Activated naive CD8-positive, alpha-beta T cell treated with anti-CD3 and anti-CD28 coated beads, Interleukin-2, amount 50 U/mL, for 24 hours (primary cell): Measurements from ENCODE around the gene DRC7.

Experiments
- ATAC-seq: fragments of 150-1000 bp; cut with Tn5 transposase; one replicate; pipeline ENCODE4 v1.10.0; 2021
- DNase-seq: peaks from one replicate; pipeline ENCODE4 v3.0.0; 2021
- H3K27ac Mint-ChIP-seq: one replicate; pipeline ENCODE4 v1.8.0; 2021; ENCODE audit warnings: mild to moderate bottlenecking, mixed read lengths
- H3K27me3 Mint-ChIP-seq: one replicate; pipeline ENCODE4 v1.8.0; 2021; ENCODE audit warnings: mixed read lengths
- H3K36me3 Mint-ChIP-seq: one replicate; pipeline ENCODE4 v1.8.0; 2021; ENCODE audit warnings: low read depth, mixed read lengths
- H3K4me1 Mint-ChIP-seq: one replicate; pipeline ENCODE4 v1.8.0; 2021; ENCODE audit warnings: mixed read lengths
- H3K4me3 Mint-ChIP-seq: one replicate; pipeline ENCODE4 v1.8.0; 2021; ENCODE audit warnings: mild to moderate bottlenecking, moderate library complexity, mixed read lengths
- H3K9me3 Mint-ChIP-seq: one replicate; pipeline ENCODE4 v1.8.0; 2021; ENCODE audit warnings: mixed read lengths

Gene DRC7

DNA sequence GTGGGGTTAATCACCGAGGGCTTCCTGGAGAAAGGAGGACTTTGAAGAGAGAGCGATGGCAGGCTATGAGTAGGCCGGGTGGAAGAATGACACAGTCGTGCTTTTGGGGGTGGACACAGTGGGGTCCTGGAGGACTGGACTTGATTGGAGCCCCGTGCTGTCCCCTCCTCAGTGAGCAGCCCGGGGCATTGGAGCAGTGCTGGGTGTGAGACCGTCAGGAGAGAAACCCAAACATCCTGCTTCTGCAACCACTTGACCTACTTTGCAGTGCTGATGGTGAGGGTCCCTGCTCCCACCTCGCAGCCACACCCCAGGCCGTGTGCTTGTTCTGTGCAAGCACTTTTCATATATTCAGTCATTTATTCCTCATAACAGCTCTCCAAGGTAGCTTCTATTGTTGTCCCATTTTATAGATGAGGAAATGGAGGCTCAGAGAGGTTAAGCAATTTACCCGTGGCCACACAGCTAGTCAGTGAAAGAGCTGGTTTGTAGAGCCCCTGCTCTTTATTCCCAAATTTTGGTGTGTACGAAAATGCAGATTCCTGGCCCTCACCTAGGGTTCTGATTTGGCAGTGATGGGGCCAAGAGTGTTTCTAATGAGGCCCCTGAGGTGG is 38.2 kb upstream of the DRC7 start:
- Mint-ChIP-seq H3K4me3 (no peak overlapping the region), H3K27me3 (no peaks in the 10 kb centered on the region), H3K27ac (no peak overlapping the region), H3K4me1 (peaks cover 7% of the 10 kb centered on the region), H3K36me3 (no peaks in the 10 kb centered on the region), H3K9me3 (no peaks in the 10 kb centered on the region)
- no peak for ATAC-seq
- no peak for DNase-seq

DNA sequence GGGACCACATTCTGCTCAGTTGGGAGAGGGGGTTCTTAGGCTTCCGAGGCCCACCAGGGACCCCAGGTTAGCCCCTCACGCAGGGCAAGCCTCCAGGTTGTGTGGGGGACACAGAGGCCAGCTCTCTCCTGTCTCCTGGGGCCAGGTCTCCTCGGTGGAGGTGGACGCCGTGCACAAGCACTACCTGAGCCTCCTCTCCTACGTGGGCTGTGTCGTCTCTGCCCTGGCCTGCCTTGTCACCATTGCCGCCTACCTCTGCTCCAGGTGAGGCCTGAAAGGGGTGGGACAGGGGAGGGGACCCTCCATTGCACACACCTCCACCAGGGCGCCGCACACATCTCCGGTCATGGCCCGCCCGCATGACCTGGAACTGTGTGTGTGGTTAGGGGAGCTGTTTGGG is 37.4 kb upstream of the DRC7 start:
- no peak for ATAC-seq
- H3K9me3 Mint-ChIP-seq = no peaks in the 10 kb centered on the region
- H3K27me3 Mint-ChIP-seq = no peaks in the 10 kb centered on the region
- H3K27ac Mint-ChIP-seq = no peak overlapping the region
- no peak for DNase-seq
- no peak overlapping the region for H3K4me3 Mint-ChIP-seq
- H3K4me1 Mint-ChIP-seq = peaks cover 1% of the 10 kb centered on the region
- no peaks in the 10 kb centered on the region for H3K36me3 Mint-ChIP-seq

DNA sequence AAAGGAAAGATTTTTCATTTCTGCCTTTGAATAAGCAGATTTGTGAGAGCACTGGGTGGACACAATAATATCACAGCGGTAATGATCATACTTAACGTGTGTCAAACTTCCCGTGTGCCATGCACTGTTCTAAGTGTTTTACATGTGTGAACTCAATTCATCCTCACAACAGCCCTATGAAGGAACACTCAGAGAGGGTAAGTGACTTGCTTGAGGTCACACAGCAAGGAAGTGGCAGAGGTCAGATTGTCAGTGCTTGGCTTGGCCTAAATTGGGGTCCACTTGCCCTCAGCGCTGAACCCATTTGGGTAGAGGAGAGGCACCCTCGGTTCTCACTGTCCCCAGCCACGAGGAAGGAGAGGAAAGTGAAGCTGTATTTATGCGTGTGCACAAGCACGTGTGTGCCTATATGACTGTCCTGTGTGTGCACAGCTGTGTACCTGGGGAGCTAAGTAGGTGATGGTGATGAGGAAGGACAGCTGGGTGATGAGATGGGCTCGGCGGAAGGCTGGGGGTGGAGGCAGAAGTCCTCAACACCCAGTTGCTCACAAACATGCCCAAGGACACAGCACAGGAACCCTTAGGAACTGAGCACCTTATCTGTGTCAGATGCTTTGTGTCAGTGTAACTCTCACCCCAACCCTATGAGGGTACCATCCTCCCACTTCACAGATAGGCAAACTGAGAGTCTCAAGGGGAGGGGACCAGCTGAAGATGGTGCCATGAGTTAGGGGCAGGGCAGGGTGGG is 36.3 kb upstream of the DRC7 start:
- ATAC-seq = no peak
- Mint-ChIP-seq H3K4me3 (no peak overlapping the region), H3K27ac (no peak overlapping the region), H3K36me3 (no peaks in the 10 kb centered on the region), H3K4me1 (peaks cover 1% of the 10 kb centered on the region), H3K9me3 (no peaks in the 10 kb centered on the region), H3K27me3 (no peaks in the 10 kb centered on the region)
- no peak for DNase-seq

DNA sequence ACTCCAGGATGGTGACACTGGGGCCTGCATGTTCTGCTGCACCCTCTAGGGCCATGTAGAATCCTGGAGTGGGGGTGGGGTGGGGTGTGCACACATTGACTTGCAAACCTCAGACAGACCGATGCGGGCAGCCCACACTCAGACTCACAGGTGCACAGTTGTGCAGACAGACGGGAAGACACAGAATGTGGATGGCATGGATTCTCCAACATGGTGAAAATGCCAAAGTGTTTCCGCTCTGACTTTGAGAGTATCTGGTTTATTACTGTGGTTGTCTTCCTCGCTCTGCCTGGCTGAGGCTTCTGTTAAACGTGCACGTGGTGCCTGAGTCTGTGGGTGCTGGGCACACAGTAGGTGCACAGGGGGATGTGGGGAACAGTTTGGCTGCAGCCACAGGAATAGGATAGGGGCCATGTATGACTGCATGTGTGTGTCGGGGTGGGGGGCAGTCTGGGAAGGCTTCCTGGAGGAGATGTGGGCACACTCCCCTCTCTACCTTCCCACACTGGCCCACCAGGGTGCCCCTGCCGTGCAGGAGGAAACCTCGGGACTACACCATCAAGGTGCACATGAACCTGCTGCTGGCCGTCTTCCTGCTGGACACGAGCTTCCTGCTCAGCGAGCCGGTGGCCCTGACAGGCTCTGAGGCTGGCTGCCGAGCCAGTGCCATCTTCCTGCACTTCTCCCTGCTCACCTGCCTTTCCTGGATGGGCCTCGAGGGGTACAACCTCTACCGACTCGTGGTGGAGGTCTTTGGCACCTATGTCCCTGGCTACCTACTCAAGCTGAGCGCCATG is 35.5 kb upstream of the DRC7 start:
- ATAC-seq (peak; percentile 23), DNase-seq (no peak)
- no peaks in the 10 kb centered on the region for H3K36me3 Mint-ChIP-seq
- H3K27ac Mint-ChIP-seq = no peak overlapping the region
- H3K4me3 Mint-ChIP-seq = no peak overlapping the region
- H3K9me3 Mint-ChIP-seq = no peaks in the 10 kb centered on the region
- H3K4me1 Mint-ChIP-seq = peaks cover 1% of the 10 kb centered on the region
- H3K27me3 Mint-ChIP-seq = no peaks in the 10 kb centered on the region

DNA sequence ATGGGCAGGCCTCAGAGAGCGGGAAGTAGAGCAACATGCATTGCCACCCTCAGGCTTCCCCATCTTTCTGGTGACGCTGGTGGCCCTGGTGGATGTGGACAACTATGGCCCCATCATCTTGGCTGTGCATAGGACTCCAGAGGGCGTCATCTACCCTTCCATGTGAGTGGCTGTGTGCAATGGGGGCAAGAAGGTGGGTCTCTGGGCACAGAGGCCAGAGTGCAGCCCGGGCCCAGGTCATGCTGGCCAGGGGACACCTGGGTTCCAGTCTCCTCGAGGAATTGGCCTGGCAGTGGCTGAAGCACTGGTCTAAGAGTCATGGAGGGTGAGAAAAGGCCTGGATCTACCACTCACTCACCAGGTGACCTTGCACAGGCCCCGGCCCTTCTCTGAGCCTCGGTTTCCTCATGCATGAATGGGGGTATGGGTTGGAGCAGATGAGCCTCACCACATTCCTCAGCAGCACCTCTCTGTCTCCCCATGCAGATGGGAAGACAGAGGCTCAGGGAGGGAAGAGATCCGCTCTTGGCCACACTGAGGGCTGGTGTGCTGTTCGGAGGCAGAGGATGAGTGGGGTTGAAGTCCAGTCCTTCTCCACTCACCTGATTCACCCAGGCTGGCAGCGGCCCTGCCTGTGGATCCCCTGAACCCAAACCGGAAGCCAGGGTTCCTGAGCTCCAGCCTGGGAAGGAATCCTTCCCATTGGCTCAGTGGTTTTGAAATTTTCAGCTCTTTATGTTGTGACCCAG is 33.7 kb upstream of the DRC7 start:
- H3K27me3 Mint-ChIP-seq = no peaks in the 10 kb centered on the region
- no peak overlapping the region for H3K4me3 Mint-ChIP-seq
- H3K4me1 Mint-ChIP-seq = peaks cover 1% of the 10 kb centered on the region
- no peaks in the 10 kb centered on the region for H3K36me3 Mint-ChIP-seq
- H3K27ac Mint-ChIP-seq = no peak overlapping the region
- no peaks in the 10 kb centered on the region for H3K9me3 Mint-ChIP-seq
- ATAC-seq = no peak
- no peak for DNase-seq

DNA sequence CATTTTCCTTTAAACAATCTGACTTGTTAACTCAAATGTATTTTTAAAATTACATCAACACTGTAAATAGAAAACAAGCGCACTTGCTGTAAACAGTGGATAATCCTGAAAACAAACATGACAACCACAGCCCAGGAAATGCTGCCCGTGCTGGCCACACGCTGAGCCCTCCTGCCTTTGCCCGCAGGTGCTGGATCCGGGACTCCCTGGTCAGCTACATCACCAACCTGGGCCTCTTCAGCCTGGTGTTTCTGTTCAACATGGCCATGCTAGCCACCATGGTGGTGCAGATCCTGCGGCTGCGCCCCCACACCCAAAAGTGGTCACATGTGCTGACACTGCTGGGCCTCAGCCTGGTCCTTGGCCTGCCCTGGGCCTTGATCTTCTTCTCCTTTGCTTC is 33.1 kb upstream of the DRC7 start:
- no peak for DNase-seq
- Mint-ChIP-seq H3K4me3 (no peak overlapping the region), H3K4me1 (no peaks in the 10 kb centered on the region), H3K27ac (no peak overlapping the region), H3K27me3 (no peaks in the 10 kb centered on the region), H3K36me3 (no peaks in the 10 kb centered on the region), H3K9me3 (no peaks in the 10 kb centered on the region)
- no peak for ATAC-seq

DNA sequence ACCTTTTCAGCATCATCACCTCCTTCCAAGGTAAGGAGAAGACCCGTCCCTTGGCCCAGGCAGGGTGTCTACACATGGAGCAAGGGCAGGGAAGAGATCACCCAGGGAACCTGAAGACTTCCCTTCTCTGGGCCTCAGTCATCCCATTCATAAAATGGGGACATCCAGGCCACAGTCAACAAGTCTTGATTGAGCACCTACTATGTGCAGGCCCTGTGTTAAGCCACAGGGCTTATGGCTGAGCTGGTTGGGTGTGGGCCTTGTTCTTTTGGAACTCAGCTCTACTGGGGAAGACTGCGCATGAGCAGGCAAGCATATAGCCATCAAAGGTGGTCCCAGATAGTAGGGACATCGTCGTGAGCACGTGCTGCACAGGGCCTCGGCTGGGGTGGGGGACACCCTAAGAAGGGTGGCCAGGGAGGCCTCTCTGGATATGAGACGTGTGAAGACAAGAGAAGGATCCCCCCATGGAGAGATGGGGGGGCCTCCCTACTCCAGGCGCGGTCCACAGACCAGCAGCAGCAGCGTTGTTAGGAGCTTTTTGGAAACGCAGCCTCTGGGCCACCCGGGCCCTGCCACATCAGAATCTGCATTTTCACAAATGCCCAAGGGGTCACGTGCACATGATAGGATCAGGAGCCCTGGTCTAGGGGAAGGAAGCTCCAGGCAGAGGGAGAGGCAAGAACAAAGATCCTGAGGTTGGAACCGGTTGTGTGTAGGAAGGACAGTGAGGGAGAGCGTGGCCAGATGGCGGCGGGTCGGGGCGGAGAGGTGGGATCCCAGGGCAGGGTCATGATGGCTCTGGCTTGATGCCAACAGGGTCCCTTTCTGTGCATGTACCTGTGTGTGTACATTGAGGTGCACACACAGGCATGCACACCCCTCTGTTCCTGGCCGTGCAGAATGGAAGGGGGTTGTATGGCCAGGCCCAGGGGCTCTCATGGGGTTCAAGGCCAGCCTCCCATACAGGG is 32.4 kb upstream of the DRC7 start:
- no peak overlapping the region for H3K4me3 Mint-ChIP-seq
- no peak for DNase-seq
- no peak overlapping the region for H3K27ac Mint-ChIP-seq

DNA sequence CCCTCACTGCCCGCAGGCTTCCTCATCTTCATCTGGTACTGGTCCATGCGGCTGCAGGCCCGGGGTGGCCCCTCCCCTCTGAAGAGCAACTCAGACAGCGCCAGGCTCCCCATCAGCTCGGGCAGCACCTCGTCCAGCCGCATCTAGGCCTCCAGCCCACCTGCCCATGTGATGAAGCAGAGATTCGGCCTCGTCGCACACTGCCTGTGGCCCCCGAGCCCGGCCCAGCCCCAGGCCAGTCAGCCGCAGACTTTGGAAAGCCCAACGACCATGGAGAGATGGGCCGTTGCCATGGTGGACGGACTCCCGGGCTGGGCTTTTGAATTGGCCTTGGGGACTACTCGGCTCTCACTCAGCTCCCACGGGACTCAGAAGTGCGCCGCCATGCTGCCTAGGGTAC is 31.2 kb upstream of the DRC7 start:
- Mint-ChIP-seq H3K27ac (no peak overlapping the region), H3K27me3 (no peaks in the 10 kb centered on the region), H3K36me3 (no peaks in the 10 kb centered on the region), H3K4me3 (no peak overlapping the region), H3K9me3 (no peaks in the 10 kb centered on the region), H3K4me1 (no peaks in the 10 kb centered on the region)
- DNase-seq = no peak
- no peak for ATAC-seq

More for the DNA sequence above, 32.4 kb upstream of the DRC7 start:
- no peaks in the 10 kb centered on the region for H3K27me3 Mint-ChIP-seq
- no peaks in the 10 kb centered on the region for H3K4me1 Mint-ChIP-seq
- H3K9me3 Mint-ChIP-seq = no peaks in the 10 kb centered on the region
- H3K36me3 Mint-ChIP-seq = no peaks in the 10 kb centered on the region
- no peak for ATAC-seq

DNA sequence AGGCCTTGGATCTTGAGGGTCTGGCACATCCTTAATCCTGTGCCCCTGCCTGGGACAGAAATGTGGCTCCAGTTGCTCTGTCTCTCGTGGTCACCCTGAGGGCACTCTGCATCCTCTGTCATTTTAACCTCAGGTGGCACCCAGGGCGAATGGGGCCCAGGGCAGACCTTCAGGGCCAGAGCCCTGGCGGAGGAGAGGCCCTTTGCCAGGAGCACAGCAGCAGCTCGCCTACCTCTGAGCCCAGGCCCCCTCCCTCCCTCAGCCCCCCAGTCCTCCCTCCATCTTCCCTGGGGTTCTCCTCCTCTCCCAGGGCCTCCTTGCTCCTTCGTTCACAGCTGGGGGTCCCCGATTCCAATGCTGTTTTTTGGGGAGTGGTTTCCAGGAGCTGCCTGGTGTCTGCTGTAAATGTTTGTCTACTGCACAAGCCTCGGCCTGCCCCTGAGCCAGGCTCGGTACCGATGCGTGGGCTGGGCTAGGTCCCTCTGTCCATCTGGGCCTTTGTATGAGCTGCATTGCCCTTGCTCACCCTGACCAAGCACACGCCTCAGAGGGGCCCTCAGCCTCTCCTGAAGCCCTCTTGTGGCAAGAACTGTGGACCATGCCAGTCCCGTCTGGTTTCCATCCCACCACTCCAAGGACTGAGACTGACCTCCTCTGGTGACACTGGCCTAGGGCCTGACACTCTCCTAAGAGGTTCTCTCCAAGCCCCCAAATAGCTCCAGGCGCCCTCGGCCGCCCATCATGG is 30.5 kb upstream of the DRC7 start:
- DNase-seq (no peak), ATAC-seq (no peak)
- no peak overlapping the region for H3K4me3 Mint-ChIP-seq
- no peaks in the 10 kb centered on the region for H3K4me1 Mint-ChIP-seq
- H3K9me3 Mint-ChIP-seq = no peaks in the 10 kb centered on the region
- H3K36me3 Mint-ChIP-seq = no peaks in the 10 kb centered on the region
- no peaks in the 10 kb centered on the region for H3K27me3 Mint-ChIP-seq
- H3K27ac Mint-ChIP-seq = no peak overlapping the region

DNA sequence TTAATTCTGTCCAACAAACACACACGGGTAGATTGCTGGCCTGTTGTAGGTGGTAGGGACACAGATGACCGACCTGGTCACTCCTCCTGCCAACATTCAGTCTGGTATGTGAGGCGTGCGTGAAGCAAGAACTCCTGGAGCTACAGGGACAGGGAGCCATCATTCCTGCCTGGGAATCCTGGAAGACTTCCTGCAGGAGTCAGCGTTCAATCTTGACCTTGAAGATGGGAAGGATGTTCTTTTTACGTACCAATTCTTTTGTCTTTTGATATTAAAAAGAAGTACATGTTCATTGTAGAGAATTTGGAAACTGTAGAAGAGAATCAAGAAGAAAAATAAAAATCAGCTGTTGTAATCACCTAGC is 30.0 kb upstream of the DRC7 start:
- Mint-ChIP-seq H3K4me1 (no peaks in the 10 kb centered on the region), H3K9me3 (no peaks in the 10 kb centered on the region)

DNA sequence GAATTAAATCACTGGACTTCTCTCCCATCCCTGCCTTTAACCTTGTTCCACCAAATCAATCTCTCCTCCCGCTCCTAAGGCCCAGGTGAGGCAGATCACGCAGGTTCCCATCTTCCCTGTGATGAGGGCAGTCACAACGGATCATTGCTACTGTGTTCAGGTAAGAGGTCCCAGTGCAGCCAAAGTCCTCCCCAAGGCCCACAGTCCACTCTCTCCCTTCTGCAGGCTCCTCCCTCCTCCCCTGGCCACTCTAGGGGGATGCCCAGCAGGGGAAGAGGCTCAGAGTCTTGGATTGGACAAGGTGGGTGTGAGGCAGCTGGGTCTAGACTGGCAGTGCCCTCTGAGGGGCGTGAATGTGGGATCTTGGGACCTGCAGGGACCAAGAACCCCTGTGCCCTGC is 29.1 kb upstream of the DRC7 start:
- Mint-ChIP-seq H3K27ac (no peak overlapping the region), H3K4me1 (no peaks in the 10 kb centered on the region)

More for the DNA sequence above, 30.0 kb upstream of the DRC7 start:
- no peak for ATAC-seq
- no peak overlapping the region for H3K4me3 Mint-ChIP-seq
- no peak overlapping the region for H3K27ac Mint-ChIP-seq
- no peaks in the 10 kb centered on the region for H3K27me3 Mint-ChIP-seq
- H3K36me3 Mint-ChIP-seq = no peaks in the 10 kb centered on the region
- no peak for DNase-seq

DNA sequence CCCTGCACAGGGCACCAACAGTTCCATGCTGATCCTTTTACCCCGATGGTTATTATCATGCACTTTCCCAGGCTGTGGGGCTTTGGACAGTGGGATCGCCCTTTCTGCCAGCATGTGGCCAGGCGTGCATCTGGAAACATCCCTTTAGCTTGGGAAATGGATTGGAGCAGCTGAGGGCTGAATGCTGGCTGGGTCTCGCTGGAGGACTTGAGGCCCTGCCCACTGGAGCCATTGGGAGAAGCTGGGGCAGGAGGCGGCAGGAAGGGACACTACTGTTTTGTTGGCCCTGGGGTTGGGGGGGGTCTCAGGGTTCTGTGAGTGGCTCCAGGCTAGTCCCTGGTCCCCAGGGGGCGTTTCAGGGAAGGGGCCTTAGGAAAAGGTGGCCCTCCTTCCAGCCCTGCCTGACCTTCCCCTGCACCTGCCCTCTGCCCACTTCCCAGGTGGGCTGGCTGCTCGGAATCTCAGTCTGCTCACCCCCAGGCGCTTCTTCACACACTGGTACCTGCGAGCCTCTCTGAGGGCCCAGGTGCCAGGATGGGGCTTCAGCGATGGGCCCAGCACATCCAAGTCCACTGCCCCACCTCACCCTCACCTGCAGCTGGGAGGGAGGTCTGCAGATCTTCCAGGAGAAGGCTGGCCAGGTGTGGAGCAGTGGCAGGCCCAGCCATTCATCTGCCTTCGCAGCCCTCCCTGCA is 28.1 kb upstream of the DRC7 start:
- DNase-seq (no peak), ATAC-seq (no peak)
- Mint-ChIP-seq H3K27ac (no peak overlapping the region), H3K9me3 (no peaks in the 10 kb centered on the region), H3K36me3 (no peaks in the 10 kb centered on the region), H3K27me3 (no peaks in the 10 kb centered on the region), H3K4me3 (no peak overlapping the region), H3K4me1 (no peaks in the 10 kb centered on the region)

More for the DNA sequence above, 29.1 kb upstream of the DRC7 start:
- no peak overlapping the region for H3K4me3 Mint-ChIP-seq
- H3K9me3 Mint-ChIP-seq = no peaks in the 10 kb centered on the region
- H3K27me3 Mint-ChIP-seq = no peaks in the 10 kb centered on the region
- H3K36me3 Mint-ChIP-seq = no peaks in the 10 kb centered on the region
- ATAC-seq = no peak
- DNase-seq = no peak

DNA sequence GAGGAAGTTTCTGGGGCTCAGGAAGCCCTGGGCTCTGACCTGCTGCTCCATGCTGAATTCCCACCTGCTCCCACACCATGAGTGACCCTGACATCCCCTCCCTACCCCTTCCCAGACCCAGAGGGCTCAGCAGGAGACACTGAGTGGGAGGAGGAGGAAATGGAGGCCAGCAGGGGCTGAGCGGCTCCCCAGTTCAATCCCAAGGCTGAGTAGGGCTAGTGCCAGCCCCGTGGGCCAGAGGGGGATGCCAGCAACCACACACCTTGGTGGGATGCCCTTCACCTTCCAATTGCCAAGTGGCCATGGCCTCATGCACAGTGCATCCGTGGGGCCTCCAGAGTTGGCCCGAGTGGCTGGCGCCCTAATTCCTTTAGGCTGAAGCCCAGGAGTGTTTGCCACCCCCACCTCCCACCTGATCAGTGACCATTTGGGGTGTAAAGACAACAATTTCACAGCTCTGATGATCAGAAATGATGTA is 27.5 kb upstream of the DRC7 start:
- Mint-ChIP-seq H3K36me3 (no peaks in the 10 kb centered on the region), H3K4me3 (no peak overlapping the region), H3K9me3 (no peaks in the 10 kb centered on the region), H3K27me3 (no peaks in the 10 kb centered on the region), H3K27ac (no peak overlapping the region), H3K4me1 (no peaks in the 10 kb centered on the region)
- DNase-seq (no peak), ATAC-seq (no peak)
